Measurements from ENCODE around the gene ELAC2.
A peak's percentile ranks its signal among the peaks of the same experiment; 100 is the strongest.
"Not testable (repeated sequence)": the region's sequence is repeated elsewhere in the genome, so short reads cannot be mapped to it uniquely, and the experiment has no call there.

The ELAC2 gene

DNA sequence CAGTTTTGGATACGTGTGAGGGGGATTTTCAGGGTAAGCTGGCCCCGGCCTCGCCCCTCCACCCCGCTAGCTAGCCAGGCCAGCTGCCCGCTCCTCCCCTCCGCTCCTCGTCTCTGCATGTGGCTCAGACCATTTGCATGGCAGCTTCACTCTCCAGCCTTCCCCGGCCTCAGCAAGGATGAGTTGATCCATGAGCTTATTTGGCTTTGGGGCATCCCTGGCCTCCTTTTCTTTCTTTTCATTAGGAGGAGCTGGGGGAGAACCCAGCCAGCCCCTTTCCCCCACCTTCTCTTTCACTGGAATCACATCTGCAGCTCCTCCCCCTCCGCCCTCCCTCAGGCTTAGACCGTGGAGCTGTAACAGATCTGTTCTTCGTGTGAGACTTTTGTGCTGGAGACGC is 30.7 kb downstream of the ELAC2 start:
- DNase-seq, result no peak

DNA sequence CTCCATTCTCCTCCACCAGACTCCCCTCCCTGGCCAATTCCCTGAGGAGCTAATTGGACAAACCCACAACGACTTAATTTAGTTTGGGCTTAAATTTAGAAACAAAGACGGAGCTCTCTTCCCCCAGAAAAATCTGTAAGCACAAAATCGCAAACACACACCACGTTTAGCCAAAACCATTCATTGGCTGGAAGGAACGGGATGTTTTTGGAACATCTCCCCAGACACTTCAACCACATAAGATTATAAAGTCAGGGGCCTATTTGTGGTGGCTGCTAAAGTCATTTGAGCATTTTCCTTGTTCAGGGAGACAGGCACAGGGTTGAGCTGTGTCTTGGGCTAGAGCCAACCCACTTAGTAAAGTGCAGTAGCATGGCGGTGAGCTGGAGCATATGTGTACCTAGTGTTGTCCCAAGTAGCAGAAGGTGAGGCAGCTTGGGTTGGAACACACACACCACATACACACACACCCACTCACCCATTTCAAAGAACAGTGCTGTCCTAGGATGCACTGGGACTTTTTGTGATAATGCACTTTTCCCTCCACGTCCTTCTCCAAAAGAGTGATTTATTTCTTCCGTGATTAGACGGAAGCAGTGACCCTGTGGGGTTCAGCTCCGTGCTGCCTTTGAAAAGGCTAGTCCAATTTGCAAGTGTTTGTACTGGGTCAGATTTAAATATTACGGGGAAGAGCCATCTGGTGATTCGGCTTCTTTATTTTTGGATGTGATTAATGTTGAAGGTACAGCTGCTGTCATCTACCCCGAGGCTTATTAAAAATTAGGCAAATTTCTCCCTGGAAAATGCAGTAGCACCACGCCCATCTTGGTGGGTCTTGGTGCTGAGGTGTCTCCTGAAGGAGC is 32.2 kb downstream of the ELAC2 start:
- peak; percentile 67 for DNase-seq

DNA sequence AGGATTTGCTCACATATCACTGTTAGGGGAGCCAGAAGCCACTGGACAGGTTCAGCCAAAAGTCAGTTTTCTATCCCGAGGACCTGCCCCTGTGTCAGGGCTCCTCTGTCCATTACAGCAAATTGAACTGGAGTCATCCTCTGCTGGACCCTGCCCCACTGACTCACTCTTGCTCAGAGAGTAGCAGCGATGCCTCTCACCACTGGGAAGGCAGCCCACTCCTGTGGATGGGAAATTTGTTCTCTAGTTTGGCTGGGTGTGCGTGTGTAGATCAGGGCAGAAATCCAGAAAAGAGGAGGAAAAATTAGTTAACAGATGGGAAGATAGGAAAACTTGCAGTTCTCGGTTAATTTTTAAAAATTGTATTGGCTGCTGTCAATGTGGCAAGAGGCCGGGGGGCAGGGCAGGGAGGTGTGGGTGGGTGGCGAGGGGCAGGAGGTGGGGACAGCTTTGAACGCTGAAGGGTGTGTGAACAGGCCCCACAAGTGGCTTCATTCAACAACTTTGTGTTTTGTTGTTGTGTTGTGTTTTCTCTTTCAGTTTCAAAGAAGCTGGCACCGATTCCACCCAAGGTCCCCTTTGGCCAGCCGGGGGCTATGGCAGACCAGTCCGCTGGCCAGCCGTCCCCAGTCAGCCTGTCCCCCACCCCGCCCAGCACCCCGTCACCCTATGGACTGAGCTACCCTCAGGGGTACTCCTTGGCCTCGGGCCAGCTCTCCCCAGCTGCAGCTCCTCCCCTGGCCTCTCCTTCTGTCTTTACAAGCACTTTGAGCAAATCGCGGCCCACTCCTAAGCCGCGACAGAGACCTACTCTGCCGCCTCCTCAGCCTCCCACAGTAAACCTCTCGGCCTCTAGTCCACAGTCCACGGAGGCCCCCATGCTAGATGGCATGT is 33.6 kb downstream of the ELAC2 start:
- peak; percentile 92 for DNase-seq

DNA sequence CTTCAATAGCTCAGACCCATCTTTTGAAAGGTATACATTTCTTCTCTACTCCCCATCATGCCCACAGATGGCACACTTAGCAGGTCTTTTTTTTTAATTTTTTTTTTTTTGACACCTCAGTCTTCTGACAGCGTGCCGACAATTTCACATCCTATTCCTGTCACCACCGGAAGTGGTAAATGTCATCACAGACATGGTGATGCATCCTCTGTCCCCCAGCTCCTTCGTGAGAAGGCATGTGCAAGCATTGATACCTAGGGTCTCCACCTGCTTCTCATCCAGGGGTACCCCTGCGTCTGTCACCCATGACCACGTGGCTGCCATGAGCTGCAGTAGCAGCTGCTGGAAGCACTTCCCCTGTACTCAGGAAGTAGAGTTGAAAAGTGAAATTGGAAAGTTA is 35.6 kb downstream of the ELAC2 start:
- DNase-seq, result no peak

DNA sequence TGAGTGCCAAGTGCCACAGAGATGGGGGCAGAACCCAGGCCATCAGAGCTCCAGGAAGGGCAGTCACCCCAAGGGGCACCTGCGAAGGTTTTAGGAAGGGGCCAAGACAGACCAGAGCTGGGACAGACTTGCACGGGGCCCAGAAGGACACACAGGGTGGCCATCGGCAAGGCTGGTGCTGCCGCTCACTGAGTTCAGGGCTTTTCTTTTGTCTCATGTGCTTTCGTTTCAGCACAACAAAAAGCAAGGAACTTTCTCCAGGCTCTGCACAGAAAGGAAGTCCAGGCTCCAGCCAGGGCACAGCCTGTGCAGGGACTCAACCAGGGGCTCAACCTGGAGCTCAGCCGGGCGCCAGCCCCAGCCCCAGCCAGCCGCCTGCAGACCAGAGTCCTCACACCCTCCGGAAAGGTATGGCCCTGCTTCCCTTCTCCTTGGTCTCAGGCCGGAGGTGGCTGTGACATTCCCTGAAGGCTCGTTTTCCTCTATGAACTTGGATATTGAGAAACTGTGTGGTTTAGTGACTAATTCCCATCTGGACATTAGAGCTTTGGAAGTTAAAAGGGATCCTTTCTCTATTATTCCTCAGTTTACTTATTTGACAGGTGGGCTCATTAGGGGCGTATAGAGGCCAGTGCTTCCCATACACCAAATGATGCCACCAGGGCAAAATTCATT is 37.9 kb downstream of the ELAC2 start:
- no peak for DNase-seq

DNA sequence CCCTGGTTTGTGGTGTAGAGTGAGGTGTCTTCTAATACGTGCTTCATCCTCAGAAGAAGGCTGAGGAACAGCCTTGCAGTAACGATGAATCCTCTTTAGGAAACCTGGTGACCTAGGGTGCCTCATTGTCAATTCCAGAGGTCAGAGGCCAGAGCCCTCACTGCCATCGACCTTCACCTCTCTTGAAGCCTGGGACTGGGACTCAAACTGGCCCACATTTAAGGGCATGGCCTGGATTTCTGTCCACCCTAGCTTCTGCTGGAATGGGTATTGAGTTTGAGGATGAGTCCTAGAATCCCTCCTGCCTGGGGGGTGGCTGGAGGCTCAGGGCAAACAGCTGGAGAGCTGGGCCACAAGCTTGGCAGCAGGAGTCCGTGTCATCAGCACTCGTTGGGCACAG is 38.6 kb downstream of the ELAC2 start:
- DNase-seq, result no peak

DNA sequence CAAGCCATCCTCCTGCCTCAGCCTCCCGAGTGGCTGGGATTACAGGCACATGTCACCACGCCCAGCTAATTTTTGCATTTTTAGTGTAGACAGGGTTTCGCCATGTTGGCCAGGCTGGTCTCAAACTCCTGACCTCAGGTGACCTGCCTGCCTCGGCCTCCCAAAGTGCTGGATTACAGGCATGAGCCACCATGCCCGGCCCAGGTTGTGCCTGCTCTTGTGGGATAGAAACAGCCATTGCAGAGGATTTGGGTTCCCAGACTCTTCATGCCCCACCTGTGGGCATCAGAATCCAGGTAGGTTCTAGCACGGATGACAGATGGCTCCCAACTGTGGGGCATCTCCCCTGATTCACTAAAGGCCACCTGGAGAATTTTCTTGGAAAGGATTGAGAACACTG is 39.0 kb downstream of the ELAC2 start:
- DNase-seq, result not testable (repeated sequence)

DNA sequence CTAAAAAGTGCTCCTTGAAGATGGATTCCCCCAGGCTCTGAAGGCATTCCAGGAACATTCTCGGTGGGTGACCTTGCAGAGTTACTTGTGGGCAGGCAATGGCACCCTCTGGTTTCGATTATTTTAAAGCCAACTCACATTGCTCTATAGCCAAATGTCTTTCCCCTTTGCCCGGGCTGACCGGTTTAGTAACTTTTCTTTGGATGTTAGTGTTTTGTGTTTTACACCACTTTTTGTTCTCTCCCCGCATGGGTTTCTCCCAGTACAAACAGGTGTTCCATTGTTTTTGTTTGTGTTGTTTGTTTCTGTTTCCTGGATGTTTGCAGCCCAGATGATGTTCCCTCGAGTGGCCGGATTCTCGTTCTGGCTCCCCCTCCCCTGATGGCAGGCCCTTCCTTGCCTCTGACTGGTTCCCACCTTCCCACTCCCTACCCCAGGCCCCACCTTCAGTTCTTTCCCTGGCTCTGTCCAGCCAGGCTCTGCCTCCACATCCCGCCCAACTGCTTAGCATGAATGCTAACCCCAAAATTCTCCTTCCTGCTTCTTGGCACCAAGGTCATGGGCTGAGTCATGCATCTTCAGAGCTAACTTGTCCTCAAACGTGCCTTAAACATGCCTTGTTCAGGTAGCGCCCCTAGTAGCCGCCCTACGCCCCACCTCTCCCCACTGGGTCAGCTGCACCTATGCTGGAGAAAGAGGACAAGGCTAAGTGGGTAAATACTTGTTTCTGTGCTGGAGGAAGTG is 40.6 kb downstream of the ELAC2 start:
- no peak for DNase-seq

DNA sequence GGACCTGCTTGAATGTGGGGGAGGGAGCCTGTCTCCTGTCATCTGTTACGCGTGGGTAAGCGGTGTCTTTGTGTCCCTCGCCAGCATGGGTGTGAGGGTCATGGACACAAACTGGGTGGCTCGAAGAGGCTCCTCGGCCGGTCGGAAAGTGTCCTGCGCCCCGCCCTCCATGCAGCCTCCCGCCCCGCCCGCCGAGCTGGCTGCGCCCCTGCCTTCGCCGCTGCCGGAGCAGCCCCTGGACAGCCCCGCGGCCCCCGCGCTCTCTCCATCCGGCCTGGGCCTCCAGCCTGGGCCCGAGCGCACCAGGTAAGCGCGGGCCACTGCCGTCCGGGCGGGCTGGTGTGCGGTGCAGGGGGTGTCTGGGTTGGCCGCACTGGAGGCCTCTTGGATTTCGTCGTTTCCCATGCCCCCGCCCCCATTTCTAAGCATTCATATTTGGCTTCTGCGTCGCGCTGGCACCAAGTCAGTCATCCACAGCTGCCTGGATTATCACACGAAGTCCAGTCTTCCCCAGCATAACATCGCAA is 43.8 kb downstream of the ELAC2 start:
- DNase-seq, result peak; percentile 63

DNA sequence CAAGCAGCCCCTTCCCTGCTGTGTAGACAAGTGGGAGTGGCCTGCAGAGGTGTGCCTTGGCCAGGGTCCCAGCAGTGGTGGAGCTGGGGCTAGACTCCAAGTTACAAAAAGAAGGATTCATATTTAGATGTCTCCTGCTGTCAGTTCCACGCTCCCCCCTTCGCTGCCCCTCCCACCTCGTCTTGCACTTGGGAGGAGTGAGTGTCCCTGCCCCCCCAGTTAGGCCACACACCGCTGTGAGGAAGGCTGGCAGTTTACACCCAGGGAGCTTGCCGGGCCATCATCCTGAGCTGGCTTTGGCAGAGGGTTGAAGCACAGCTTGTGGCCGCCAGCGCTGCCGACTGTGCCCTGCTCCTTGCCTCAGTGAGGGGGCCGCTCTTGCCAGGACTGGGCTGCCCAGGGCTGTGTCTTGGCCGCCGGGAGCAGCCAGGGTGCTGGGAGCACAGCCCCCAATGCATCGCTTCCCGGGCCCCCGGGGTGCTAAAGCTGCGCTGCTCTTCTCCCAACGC is 44.3 kb downstream of the ELAC2 start:
- DNase-seq, result peak; percentile 66

DNA sequence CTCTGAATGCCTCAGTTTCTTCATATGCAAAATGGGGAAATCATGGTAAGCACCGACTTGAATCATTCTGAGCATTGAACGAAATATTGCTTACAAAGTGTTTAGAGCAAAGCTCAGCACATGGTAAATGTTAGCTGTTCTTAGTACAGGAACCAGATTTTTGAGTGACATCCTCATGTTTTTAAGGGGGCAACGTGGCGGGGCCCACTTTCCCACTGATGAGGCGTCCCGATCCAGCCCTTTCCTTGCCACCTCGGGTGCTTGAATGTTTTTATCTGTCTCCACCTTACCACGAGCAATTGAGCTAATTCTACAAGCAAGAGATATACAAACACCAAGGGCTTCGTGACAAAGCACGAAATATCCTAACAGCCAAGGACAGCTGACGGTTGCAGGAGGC is 49.9 kb downstream of the ELAC2 start:
- DNase-seq, result no peak

DNA sequence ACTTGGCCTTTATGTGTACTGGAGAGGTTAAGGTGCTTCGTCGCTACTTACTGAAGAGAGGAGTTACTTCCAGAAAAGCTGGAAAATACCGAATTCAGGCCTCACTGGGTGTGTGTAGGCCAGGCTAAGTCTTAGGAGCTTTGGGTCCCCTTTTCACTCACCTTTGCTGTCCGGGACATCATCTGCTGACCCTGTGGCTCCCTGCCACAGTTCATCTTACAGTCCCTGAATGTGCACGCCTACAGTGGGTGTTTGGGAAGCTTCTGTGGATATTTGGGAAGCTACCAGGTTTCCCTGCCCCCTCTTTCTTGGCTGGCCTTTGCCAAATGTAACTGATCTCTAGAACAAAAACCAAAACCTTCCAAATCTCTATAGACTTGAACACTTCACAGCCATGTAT is 51.4 kb downstream of the ELAC2 start:
- DNase-seq, result no peak

DNA sequence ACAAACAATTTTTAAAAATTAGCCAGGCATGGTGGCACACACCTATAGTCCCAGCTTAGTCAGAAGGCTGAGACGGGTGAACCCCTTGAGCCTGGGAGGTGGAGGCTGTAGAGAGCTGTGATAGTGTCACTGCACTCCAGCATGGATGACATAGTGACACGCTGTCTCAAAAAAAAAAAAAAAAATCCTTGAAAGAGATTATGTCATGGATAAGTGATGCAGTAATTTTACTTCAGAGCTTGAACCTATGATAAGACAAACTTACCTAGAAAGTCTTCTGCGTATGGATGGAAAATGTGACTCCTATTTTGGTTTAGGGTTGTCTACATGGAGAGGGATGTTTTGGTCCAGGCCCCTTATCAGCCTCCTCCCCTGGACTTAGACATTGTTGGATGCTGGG is 51.8 kb downstream of the ELAC2 start:
- DNase-seq, result no peak

DNA sequence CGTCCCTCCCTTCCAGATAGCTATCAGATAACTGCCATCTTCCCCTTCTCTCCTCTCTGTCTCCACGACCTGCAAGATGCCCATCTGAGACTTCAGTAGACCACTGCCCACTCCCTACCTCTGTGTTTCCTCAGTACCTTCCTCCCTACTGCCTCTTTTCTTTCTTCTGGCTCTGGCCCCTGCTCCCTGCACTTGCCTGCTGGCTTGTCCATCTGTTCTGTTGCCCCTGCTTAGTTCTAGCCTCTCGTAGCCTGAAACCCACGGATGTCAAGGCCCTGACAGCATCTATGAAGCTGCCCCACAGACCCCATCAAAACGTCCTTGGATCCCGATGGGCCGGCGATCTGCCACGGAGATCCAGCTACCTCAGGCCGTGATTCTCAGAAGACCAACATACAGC is 53.0 kb downstream of the ELAC2 start:
- DNase-seq, result no peak

DNA sequence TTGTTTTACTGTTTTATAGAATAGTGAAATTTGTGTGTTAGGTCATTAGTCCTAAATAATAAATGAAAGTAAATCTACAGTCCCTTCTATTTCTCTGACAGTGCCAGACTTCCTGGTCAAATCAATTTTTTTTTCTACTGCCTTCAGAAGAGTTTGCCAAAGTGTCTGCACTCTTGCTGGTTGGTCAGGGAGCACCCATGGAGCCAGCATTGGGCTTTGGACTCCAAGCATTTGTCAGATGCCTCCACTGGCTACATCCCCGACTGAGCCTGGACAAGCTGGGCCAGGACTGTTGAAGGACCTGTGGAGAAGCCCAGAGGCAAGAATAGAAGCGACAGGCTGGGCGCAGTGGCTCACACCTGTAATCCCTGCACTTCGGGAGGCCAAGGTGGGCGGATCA is 53.7 kb downstream of the ELAC2 start:
- no peak for DNase-seq

DNA sequence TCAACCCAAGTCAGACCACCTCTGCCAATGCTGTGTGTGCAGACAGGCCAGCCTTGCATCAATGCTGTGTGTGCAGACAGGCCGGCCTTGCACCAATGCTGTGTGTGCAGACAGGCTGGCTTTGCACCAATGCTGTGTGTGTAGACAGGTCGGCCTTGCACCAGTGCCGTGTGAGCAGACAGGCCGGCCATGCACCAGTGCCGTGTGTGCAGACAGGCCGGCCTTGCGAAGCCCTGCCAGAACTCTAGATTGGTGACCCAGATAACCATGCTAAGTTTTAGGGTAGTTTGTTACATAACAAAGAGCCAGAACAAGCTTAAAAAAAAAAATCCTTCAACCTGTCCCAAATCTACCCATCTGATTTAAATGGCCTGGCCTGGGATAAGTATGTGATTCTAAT is 54.3 kb downstream of the ELAC2 start:
- DNase-seq, result no peak

DNA sequence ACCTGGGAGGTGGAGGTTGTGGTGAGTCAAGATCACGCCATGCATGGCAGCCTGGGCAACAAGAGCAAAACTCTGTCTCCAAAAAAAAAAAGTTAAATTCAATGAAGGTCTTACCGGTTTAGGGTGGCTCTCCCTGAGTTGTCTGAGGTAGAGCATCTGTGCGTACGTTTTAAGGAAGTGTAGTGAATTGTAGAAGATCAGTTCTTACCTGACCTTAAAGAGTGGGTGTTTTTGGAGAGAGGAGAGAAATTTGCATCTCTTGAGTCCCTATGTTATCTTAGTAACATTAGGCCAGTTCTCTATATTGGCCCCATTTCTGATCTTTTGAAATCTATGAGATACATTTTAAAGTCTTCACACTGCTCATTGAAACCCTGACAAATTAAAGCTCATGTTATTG is 56.2 kb downstream of the ELAC2 start:
- no peak for DNase-seq

DNA sequence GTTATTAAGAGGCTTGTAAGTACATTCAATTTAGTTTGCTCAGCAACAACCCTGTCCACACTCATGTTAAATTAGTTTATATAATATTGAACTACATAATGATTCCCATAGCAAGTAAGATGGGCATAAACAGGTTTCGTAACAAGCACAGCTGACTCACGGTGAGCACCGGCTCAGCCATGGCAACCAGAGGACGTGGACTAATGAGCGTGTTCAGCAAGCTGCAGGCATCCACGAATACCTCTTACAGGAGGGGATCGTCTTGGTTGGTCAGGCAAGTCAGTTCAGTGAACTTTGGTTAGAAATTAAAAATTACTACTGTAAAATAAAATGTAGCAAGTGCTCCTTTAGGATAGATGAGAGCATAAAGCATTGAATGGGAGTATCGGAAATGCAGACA is 58.4 kb downstream of the ELAC2 start:
- DNase-seq, result no peak

DNA sequence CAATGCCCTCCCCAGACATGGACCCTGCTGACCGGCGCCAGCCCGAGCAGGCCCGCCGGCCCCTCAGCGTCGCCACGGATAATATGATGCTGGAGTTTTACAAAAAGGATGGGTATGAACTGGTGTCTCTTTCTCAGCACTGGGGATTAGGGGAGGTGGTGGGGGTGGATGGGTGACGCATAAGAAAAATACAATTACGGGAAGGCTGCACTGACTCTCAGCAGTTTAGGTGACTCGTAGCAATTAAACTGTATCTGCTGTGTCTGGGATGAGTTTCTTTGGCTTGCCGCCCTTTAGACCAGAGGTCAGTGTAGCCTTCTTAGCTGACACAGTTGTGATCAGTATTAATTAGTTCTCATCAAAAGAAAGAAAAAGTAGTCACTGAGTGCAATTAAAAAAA is 59.0 kb downstream of the ELAC2 start:
- DNase-seq, result no peak

DNA sequence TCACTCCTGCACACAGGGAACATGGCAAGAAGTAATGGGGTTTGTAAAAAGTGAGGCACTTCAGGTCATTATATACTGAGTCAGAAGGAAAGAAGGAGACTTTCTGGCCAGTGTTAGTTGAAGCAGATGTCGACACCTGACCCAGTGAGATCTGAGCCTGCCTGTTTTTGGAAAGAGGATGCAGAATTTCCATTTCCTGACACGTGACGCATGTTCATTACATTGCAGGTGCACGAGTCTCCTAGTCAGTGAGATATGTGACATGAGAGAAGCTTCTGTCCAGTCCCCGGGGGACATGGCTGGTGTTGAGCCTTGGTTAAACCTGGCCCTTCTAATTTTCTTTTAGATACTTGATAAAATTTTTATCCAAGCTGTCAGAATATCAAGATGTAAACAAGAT is 62.3 kb downstream of the ELAC2 start:
- no peak for DNase-seq

DNA sequence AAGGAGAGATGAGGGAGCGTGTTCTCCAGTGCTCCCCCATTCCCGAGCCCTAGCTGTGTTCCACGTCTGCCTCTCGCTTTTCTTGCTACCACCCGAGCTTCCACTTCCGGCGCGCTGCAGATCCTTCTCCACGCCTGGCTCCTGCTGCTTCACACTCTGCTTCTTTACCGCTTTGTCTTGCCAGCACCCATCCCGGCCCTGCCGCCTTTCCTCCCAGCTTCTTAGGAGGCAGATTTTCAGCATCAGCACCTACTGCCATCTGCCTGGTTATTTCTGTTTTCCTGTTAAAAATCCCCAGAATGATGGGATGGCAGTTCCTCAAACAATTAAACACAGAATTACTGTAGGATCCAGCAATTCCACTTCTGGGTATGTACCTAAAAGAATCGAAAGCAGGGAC is 64.7 kb downstream of the ELAC2 start:
- no peak for DNase-seq

DNA sequence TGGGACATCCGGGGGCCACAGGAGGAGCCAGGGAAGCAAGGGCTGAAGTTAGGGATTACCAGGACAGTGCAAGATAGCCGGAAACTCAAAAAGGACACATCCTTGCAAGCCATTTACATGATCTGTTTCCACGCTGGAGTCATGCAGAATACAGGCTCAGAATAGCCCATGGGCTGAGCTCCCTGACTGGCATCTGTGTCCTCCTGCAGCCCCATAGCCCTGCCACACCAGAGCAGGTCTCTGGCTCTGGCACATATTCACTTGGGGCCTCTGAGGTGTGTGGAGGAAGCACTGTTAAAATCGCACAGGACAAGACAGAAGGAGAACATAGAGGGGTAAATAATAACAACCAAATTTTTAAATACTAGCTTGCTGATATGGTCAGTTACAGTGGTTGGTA is 65.8 kb downstream of the ELAC2 start:
- no peak for DNase-seq
